Activated gamma-delta T cell treated with Interleukin-2 at 50 U/mL for 16 hours (primary cell): Measurements from ENCODE around the gene FGF5.
"Not testable (repeated sequence)": the region's sequence is repeated elsewhere in the genome, so short reads cannot be mapped to it uniquely, and the experiment has no call there.

Experiments
- DNase-seq: peaks from one replicate; pipeline ENCODE4 v3.0.0-alpha.2; 2020

FGF5 gene

GRCh38 chr4:80266253-80266901, at the start of gene FGF5:
Gene FGF5 (plus strand): TSS chr4:80266664. CDS start chr4:80266825, 161 bp downstream.
- no peak for DNase-seq

- DNase-seq = no peak
Measured at GRCh38 chr4:80219301-80220025, 47.0 kb upstream of the FGF5 start.

GRCh38 chr4:80220711-80221110, 45.8 kb upstream of the FGF5 start:
- DNase-seq = no peak

- DNase-seq = no peak
Measured at GRCh38 chr4:80221161-80221560, 45.3 kb upstream of the FGF5 start.

GRCh38 chr4:80225595-80225994, 40.9 kb upstream of the FGF5 start:
- DNase-seq = no peak

GRCh38 chr4:80226094-80226493, 40.4 kb upstream of the FGF5 start:
- DNase-seq = no peak

- no peak for DNase-seq
Measured at GRCh38 chr4:80228460-80228859, 38.0 kb upstream of the FGF5 start.

- DNase-seq = no peak
Measured at GRCh38 chr4:80229128-80229527, 37.3 kb upstream of the FGF5 start.

GRCh38 chr4:80229590-80229989, 36.9 kb upstream of the FGF5 start:
- DNase-seq = no peak

GRCh38 chr4:80231180-80231579, 35.3 kb upstream of the FGF5 start:
- no peak for DNase-seq

- no peak for DNase-seq
Measured at GRCh38 chr4:80232707-80233370, 33.6 kb upstream of the FGF5 start.

GRCh38 chr4:80233390-80233789, 33.1 kb upstream of the FGF5 start:
- no peak for DNase-seq

GRCh38 chr4:80235451-80235850, 31.0 kb upstream of the FGF5 start:
- no peak for DNase-seq

GRCh38 chr4:80237992-80238391, 28.5 kb upstream of the FGF5 start:
- DNase-seq = no peak

- no peak for DNase-seq
Measured at GRCh38 chr4:80239480-80240150, 26.8 kb upstream of the FGF5 start.

GRCh38 chr4:80240976-80241375, 25.5 kb upstream of the FGF5 start:
- no peak for DNase-seq

GRCh38 chr4:80243274-80244018, 23.0 kb upstream of the FGF5 start:
- DNase-seq = no peak

- not testable (repeated sequence) for DNase-seq
Measured at GRCh38 chr4:80247484-80247883, 19.0 kb upstream of the FGF5 start.

- DNase-seq = no peak
Measured at GRCh38 chr4:80249144-80249543, 17.3 kb upstream of the FGF5 start.

GRCh38 chr4:80252427-80252826, 14.0 kb upstream of the FGF5 start:
- no peak for DNase-seq

GRCh38 chr4:80252953-80253352, 13.5 kb upstream of the FGF5 start:
- no peak for DNase-seq

GRCh38 chr4:80253510-80253909, 13.0 kb upstream of the FGF5 start:
- DNase-seq = no peak

GRCh38 chr4:80254114-80254513, 12.3 kb upstream of the FGF5 start:
- no peak for DNase-seq
